ENCODE measurements around the gene TXNRD1.

DNA sequence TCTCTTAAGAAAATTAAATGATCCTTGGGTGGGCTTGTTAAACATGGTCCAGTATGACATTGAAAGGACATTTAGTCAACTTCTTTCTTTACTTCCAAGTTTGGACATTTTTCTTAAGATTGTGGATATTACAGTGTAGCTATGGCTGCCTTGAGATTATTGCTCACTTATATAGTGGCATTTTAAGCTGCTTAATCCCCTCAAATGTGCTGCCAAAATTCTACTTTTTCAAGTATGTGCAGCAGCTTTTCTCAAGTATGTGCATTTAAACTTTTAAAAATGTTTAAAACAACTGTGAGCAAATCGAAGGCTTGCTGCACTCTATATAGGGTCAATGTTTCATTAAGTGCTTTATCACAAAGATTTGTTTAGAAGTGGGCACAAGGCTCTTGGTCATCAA lies 7.4 kb downstream of the TXNRD1 start:
- TF ChIP-seq, protein P1, sequence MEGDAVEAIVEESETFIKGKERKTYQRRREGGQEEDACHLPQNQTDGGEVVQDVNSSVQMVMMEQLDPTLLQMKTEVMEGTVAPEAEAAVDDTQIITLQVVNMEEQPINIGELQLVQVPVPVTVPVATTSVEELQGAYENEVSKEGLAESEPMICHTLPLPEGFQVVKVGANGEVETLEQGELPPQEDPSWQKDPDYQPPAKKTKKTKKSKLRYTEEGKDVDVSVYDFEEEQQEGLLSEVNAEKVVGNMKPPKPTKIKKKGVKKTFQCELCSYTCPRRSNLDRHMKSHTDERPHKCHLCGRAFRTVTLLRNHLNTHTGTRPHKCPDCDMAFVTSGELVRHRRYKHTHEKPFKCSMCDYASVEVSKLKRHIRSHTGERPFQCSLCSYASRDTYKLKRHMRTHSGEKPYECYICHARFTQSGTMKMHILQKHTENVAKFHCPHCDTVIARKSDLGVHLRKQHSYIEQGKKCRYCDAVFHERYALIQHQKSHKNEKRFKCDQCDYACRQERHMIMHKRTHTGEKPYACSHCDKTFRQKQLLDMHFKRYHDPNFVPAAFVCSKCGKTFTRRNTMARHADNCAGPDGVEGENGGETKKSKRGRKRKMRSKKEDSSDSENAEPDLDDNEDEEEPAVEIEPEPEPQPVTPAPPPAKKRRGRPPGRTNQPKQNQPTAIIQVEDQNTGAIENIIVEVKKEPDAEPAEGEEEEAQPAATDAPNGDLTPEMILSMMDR (IDR thresholded peaks at IDR 0.05), result no peak
- no peak for TF ChIP-seq POLR2A (IDR thresholded peaks at IDR 0.05)

Data from Peyer's patch (tissue), 4 donors.